Measurements from ENCODE around the gene ATOH1.

The ATOH1 gene

GRCh38 chr4:93828332-93828994 is at the start of gene ATOH1:
Gene ATOH1, plus strand, starts transcription at chr4:93828753. Its CDS starts 174 bp downstream, at chr4:93828927.
- no peak for DNase-seq

GRCh38 chr4:93779228-93779627 is 49.3 kb upstream of the ATOH1 start:
- DNase-seq = no peak

GRCh38 chr4:93780080-93780479 is 48.5 kb upstream of the ATOH1 start:
- DNase-seq = no peak

- DNase-seq = no peak
Observed at GRCh38 chr4:93781198-93781597, 47.4 kb upstream of the ATOH1 start.

- DNase-seq = no peak
Observed at GRCh38 chr4:93786149-93786548, 42.4 kb upstream of the ATOH1 start.

GRCh38 chr4:93788712-93789111 is 39.8 kb upstream of the ATOH1 start:
- DNase-seq = no peak

GRCh38 chr4:93791570-93792195 is 36.9 kb upstream of the ATOH1 start:
- DNase-seq = no peak

GRCh38 chr4:93802045-93802444 is 26.5 kb upstream of the ATOH1 start:
- no peak for DNase-seq

- DNase-seq = no peak
Observed at GRCh38 chr4:93809773-93810172, 18.8 kb upstream of the ATOH1 start.

GRCh38 chr4:93810340-93810992 is 18.1 kb upstream of the ATOH1 start:
- no peak for DNase-seq

- DNase-seq = no peak
Observed at GRCh38 chr4:93813092-93813491, 15.5 kb upstream of the ATOH1 start.

GRCh38 chr4:93814141-93814540 is 14.4 kb upstream of the ATOH1 start:
- no peak for DNase-seq

GRCh38 chr4:93814722-93815121 is 13.8 kb upstream of the ATOH1 start:
- DNase-seq = no peak

- no peak for DNase-seq
Observed at GRCh38 chr4:93825551-93826216, 2.9 kb upstream of the ATOH1 start.

- DNase-seq = no peak
Observed at GRCh38 chr4:93827272-93827947, 1.1 kb upstream of the ATOH1 start.

- DNase-seq = no peak
Observed at GRCh38 chr4:93828995-93829819, 654 bp downstream of the ATOH1 start.

GRCh38 chr4:93829820-93830687 is 1.5 kb downstream of the ATOH1 start:
- no peak for DNase-seq

- no peak for DNase-seq
Observed at GRCh38 chr4:93831716-93832496, 3.4 kb downstream of the ATOH1 start.

GRCh38 chr4:93834249-93835066 is 5.9 kb downstream of the ATOH1 start:
- DNase-seq = no peak

All from activated CD8-positive, alpha-beta memory T cell treated with anti-CD3 and anti-CD28 coated beads, Interleukin-2, amount 50 U/mL, for 4 hours (primary cell).